ENCODE data around the gene C17orf107.

DNA sequence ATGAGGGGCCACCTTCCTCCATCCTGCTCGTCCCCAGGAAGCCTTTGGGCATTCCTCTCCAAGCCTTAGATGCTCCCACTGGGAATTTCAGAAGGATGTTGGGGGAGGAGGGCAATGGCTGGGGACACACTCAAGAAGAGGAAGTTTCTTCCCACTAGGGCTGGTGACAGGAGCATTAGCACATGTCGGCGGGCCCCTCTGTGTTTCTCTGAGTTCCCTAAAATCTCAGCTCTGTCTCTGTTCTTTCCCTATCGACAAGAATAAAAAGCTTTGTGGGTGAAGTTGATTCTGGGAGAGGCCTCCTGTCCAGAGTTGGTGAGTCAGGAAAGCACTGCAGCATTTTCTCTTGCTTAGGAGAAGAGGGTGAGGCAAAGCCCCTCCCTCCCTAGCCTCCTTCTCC is 19.7 kb upstream of the C17orf107 start:
- TF ChIP-seq, protein P1, sequence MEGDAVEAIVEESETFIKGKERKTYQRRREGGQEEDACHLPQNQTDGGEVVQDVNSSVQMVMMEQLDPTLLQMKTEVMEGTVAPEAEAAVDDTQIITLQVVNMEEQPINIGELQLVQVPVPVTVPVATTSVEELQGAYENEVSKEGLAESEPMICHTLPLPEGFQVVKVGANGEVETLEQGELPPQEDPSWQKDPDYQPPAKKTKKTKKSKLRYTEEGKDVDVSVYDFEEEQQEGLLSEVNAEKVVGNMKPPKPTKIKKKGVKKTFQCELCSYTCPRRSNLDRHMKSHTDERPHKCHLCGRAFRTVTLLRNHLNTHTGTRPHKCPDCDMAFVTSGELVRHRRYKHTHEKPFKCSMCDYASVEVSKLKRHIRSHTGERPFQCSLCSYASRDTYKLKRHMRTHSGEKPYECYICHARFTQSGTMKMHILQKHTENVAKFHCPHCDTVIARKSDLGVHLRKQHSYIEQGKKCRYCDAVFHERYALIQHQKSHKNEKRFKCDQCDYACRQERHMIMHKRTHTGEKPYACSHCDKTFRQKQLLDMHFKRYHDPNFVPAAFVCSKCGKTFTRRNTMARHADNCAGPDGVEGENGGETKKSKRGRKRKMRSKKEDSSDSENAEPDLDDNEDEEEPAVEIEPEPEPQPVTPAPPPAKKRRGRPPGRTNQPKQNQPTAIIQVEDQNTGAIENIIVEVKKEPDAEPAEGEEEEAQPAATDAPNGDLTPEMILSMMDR (IDR thresholded peaks at IDR 0.05) = no peak
- no peak for TF ChIP-seq EP300 (IDR thresholded peaks at IDR 0.05; ENCODE audit: low read depth)
- TF ChIP-seq POLR2A (IDR thresholded peaks at IDR 0.05) = no peak
